DOHH2 (cell line): ENCODE results near the gene GAREM1.

Source experiments
- EZH2phosphoT487 ChIP-seq: fragments of 200-600 bp; sonication (generic); IDR thresholded peaks from 2 replicates; pipeline ENCODE4 v1.6.1; 2017; ENCODE audit warnings: borderline replicate concordance, mild to moderate bottlenecking, antibody characterized with exemption, low read length, moderate library complexity, mixed read lengths
- TF ChIP-seq, protein P1 (sequence below): fragments of 200-600 bp; sonication (generic); IDR thresholded peaks from one replicate; pipeline ENCODE4 v1.5.1; 2014; ENCODE audit warnings: antibody characterized with exemption, mild to moderate bottlenecking, low read depth, low read length; ENCODE audit not compliant: poor library complexity, severe bottlenecking

DNA sequence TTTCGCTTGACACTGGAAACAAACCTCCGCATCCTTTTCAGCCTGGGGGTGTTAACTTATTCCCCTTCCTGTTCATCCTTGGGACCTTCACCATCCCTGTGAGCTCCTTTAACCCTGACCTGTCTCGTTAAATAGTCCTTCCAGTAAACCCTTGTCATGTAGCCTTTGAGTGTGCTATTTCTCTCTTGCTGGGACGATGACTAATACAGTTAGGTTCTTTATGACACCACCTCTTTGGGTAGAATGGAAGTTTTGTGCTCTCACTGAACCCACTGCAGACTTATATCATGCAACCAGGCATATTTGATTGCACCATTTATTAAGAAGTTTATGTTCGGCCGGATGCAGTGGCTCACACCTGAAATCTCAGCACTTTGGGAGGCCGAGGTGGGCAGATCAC, 40.5 kb upstream of the GAREM1 start:
- TF ChIP-seq, protein P1, sequence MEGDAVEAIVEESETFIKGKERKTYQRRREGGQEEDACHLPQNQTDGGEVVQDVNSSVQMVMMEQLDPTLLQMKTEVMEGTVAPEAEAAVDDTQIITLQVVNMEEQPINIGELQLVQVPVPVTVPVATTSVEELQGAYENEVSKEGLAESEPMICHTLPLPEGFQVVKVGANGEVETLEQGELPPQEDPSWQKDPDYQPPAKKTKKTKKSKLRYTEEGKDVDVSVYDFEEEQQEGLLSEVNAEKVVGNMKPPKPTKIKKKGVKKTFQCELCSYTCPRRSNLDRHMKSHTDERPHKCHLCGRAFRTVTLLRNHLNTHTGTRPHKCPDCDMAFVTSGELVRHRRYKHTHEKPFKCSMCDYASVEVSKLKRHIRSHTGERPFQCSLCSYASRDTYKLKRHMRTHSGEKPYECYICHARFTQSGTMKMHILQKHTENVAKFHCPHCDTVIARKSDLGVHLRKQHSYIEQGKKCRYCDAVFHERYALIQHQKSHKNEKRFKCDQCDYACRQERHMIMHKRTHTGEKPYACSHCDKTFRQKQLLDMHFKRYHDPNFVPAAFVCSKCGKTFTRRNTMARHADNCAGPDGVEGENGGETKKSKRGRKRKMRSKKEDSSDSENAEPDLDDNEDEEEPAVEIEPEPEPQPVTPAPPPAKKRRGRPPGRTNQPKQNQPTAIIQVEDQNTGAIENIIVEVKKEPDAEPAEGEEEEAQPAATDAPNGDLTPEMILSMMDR = no peak
- TF ChIP-seq EZH2phosphoT487 = no peak
